ENCODE data around the gene CACNA1B. TPM values are rescaled to one million over a fixed set of nuclear protein-coding genes. Genes with fewer than 3 reads are reported as not detected.

CACNA1B gene
- total RNA-seq, 1 donor from 2014 or later, result 0.13 TPM

GRCh38 chr9:138053321-138053868, 175.8 kb downstream of the CACNA1B start:
- Mint-ChIP-seq H3K9me3 (ENCODE audit: unreplicated experiment) (no peaks in the 10 kb centered on the region), H3K4me1 (ENCODE audit: unreplicated experiment) (no peaks in the 10 kb centered on the region), H3K36me3 (ENCODE audit: unreplicated experiment) (no peaks in the 10 kb centered on the region), H3K4me3 (ENCODE audit: unreplicated experiment) (no peak overlapping the region), H3K27ac (ENCODE audit: unreplicated experiment) (no peak overlapping the region), H3K27me3 (ENCODE audit: unreplicated experiment) (no peaks in the 10 kb centered on the region)
- DNase-seq (ENCODE audit: extremely low spot score, unreplicated experiment), result peak; percentile 48
- no peak for TF ChIP-seq CTCF (IDR thresholded peaks at IDR 0.05)

- no peaks in the 10 kb centered on the region for H3K9me3 Mint-ChIP-seq (ENCODE audit: unreplicated experiment)
- DNase-seq (ENCODE audit: extremely low spot score, unreplicated experiment), result peak; percentile 74
- no peak overlapping the region for H3K4me3 Mint-ChIP-seq (ENCODE audit: unreplicated experiment)
- no peaks in the 10 kb centered on the region for H3K4me1 Mint-ChIP-seq (ENCODE audit: unreplicated experiment)
- H3K27me3 Mint-ChIP-seq (ENCODE audit: unreplicated experiment), result no peaks in the 10 kb centered on the region
- H3K36me3 Mint-ChIP-seq (ENCODE audit: unreplicated experiment), result no peaks in the 10 kb centered on the region
- no peak for TF ChIP-seq CTCF (IDR thresholded peaks at IDR 0.05)
- no peak overlapping the region for H3K27ac Mint-ChIP-seq (ENCODE audit: unreplicated experiment)
Measured at GRCh38 chr9:138053996-138054752, 176.6 kb downstream of the CACNA1B start.

- TF ChIP-seq CTCF (IDR thresholded peaks at IDR 0.05), result no peak
- Mint-ChIP-seq H3K27me3 (ENCODE audit: unreplicated experiment) (no peaks in the 10 kb centered on the region), H3K27ac (ENCODE audit: unreplicated experiment) (no peak overlapping the region), H3K36me3 (ENCODE audit: unreplicated experiment) (no peaks in the 10 kb centered on the region), H3K4me3 (ENCODE audit: unreplicated experiment) (no peak overlapping the region), H3K4me1 (ENCODE audit: unreplicated experiment) (no peaks in the 10 kb centered on the region), H3K9me3 (ENCODE audit: unreplicated experiment) (peaks cover 3% of the 10 kb centered on the region)
- DNase-seq (ENCODE audit: extremely low spot score, unreplicated experiment), result no peak
Measured at GRCh38 chr9:138057726-138058125, 180.1 kb downstream of the CACNA1B start.

- no peak for DNase-seq (ENCODE audit: extremely low spot score, unreplicated experiment)
- Mint-ChIP-seq H3K4me3 (ENCODE audit: unreplicated experiment) (no peak overlapping the region), H3K27me3 (ENCODE audit: unreplicated experiment) (no peaks in the 10 kb centered on the region), H3K4me1 (ENCODE audit: unreplicated experiment) (no peaks in the 10 kb centered on the region), H3K27ac (ENCODE audit: unreplicated experiment) (no peak overlapping the region), H3K36me3 (ENCODE audit: unreplicated experiment) (no peaks in the 10 kb centered on the region), H3K9me3 (ENCODE audit: unreplicated experiment) (peaks cover 3% of the 10 kb centered on the region)
- TF ChIP-seq CTCF (IDR thresholded peaks at IDR 0.05), result no peak
Measured at GRCh38 chr9:138058181-138058580, 180.6 kb downstream of the CACNA1B start.

GRCh38 chr9:138059196-138059595, 181.6 kb downstream of the CACNA1B start:
- no peak for TF ChIP-seq CTCF (IDR thresholded peaks at IDR 0.05)
- H3K4me1 Mint-ChIP-seq (ENCODE audit: unreplicated experiment), result no peaks in the 10 kb centered on the region
- no peaks in the 10 kb centered on the region for H3K27me3 Mint-ChIP-seq (ENCODE audit: unreplicated experiment)
- H3K36me3 Mint-ChIP-seq (ENCODE audit: unreplicated experiment), result no peaks in the 10 kb centered on the region
- DNase-seq (ENCODE audit: extremely low spot score, unreplicated experiment), result no peak
- H3K4me3 Mint-ChIP-seq (ENCODE audit: unreplicated experiment), result no peak overlapping the region
- no peak overlapping the region for H3K27ac Mint-ChIP-seq (ENCODE audit: unreplicated experiment)
- H3K9me3 Mint-ChIP-seq (ENCODE audit: unreplicated experiment), result peaks cover 3% of the 10 kb centered on the region

All from osteocyte (in vitro differentiated cells).